K562 (cell line): Measurements from ENCODE around the gene MED15. TPM values are rescaled to one million over a fixed set of nuclear protein-coding genes. Genes with fewer than 3 reads are reported as not detected.

Experiments
- BRD4 ChIP-seq: fragments of 200-600 bp; sonication (generic); IDR thresholded peaks from 2 replicates; pipeline ENCODE4 v1.6.1; 2017; ENCODE audit warnings: inconsistent platforms
- CHD2 ChIP-seq: IDR thresholded peaks from 2 replicates; pipeline ENCODE4 v1.6.1; 2011; ENCODE audit warnings: low read depth, low read length
- FOXP1 ChIP-seq: sonication (generic); formaldehyde crosslinking; IDR thresholded peaks from 2 replicates; pipeline ENCODE4 v1.8.0; 2022; ENCODE audit warnings: mild to moderate bottlenecking, missing genetic modification reagents
- GATAD2B ChIP-seq: fragments of 450-650 bp; IDR thresholded peaks from 2 replicates; pipeline ENCODE4 v1.6.1; 2017; ENCODE audit warnings: mild to moderate bottlenecking, borderline replicate concordance
- HCFC1 ChIP-seq: IDR thresholded peaks from 2 replicates; pipeline ENCODE4 v1.6.1; 2012; ENCODE audit warnings: low read depth, low read length, improper control_type of control experiment
- HDGF ChIP-seq: fragments of 450-650 bp; IDR thresholded peaks from 2 replicates; pipeline ENCODE4 v1.6.1; 2016
- HNRNPLL ChIP-seq: fragments of 200-400 bp; formaldehyde crosslinking; IDR thresholded peaks from 2 replicates; pipeline ENCODE4 v1.6.1; 2017; ENCODE audit warnings: low read length, low read depth, mild to moderate bottlenecking; ENCODE audit not compliant: poor library complexity, severe bottlenecking
- HOXB6 ChIP-seq: fragments of 250-450 bp; sonication (Bioruptor Pico); IDR thresholded peaks from 2 replicates; pipeline ENCODE4 v1.5.1; 2022; ENCODE audit warnings: mild to moderate bottlenecking, borderline replicate concordance
- MCM7 ChIP-seq, 2 experiments: fragments of 450-650 bp; IDR thresholded peaks; 2 replicates each; pipeline ENCODE4 v1.6.1; 2016 to 2018
- MXI1 ChIP-seq: IDR thresholded peaks from 2 replicates; pipeline ENCODE4 v1.6.1; 2011; ENCODE audit warnings: low read depth, mild to moderate bottlenecking, improper control_type of control experiment, low read length
- NEUROD1 ChIP-seq: fragments of 150-350 bp; IDR thresholded peaks from 2 replicates; pipeline ENCODE4 v1.6.1; 2014; ENCODE audit warnings: borderline replicate concordance, low read length, low read depth; ENCODE audit not compliant: partially characterized antibody
- SOX6 ChIP-seq: fragments of 450-650 bp; IDR thresholded peaks from 2 replicates; pipeline ENCODE4 v1.6.1; 2014; ENCODE audit warnings: mild to moderate bottlenecking
- TAF15 ChIP-seq: fragments of 200-400 bp; formaldehyde crosslinking; IDR thresholded peaks from 2 replicates; pipeline ENCODE4 v1.6.1; 2017; ENCODE audit warnings: mild to moderate bottlenecking, low read depth, low read length, moderate library complexity
- TFAM ChIP-seq: fragments of 250-450 bp; sonication (Bioruptor Pico); conservative IDR thresholded peaks from 2 replicates; pipeline ENCODE4 v1.5.0; 2021; ENCODE audit warnings: mild to moderate bottlenecking, moderate library complexity
- ZNF431 ChIP-seq: sonication (generic); formaldehyde crosslinking; IDR thresholded peaks from 2 replicates; pipeline ENCODE4 v1.8.0; 2022; ENCODE audit warnings: mild to moderate bottlenecking, missing genetic modification reagents
- polyA plus RNA-seq, 8 experiments: library from polyadenylated mRNA; depleted of rRNA in 4 of 8; stranded (reverse) in 5 of 8; unstranded in 3 of 8; fragments of >200 nt; fragmentation: Nextera tagmentation in 2 of 8; fragmentation: Illumina TruSeq in 1 of 8; extraction: Ambion mirVana in 2 of 8; extraction: Trizol in 1 of 8; gene quantifications; 2 replicates each; pipeline versions ENCODE4 v1.2.1 to v1.2.3, GENCODE V29; 2011 to 2014; ENCODE audit warnings: inconsistent platforms in 1 of 8, missing spikeins in 1 of 8
- total RNA-seq, 7 experiments: library from RNA; depleted of rRNA in 6 of 7; stranded (reverse); fragments of >200 nt in 6 of 7; fragmentation: Illumina TruSeq in 2 of 7; extraction: Trizol in 2 of 7; gene quantifications; 2 replicates each; pipeline versions ENCODE4 v1.2.1 to v1.2.3, GENCODE V29; 2011 to 2021; ENCODE audit warnings: low replicate concordance in 1 of 7
- TF ChIP-seq, protein P1 (sequence below): sonication (generic); formaldehyde crosslinking; IDR thresholded peaks from 2 replicates; pipeline ENCODE4 v1.8.0; 2022; ENCODE audit warnings: missing genetic modification reagents, mild to moderate bottlenecking, borderline replicate concordance
- TF ChIP-seq, protein P2 (sequence below): IDR thresholded peaks from 2 replicates; pipeline ENCODE4 v1.6.1; 2011; ENCODE audit not compliant: insufficient read length; ENCODE audit errors: extremely low read depth
- TF ChIP-seq, protein P3 (sequence below), 2 experiments: fragments of 200-800 bp in 1 of 2; sonication (Bioruptor generic) in 1 of 2; sonication (generic) in 1 of 2; formaldehyde crosslinking in 1 of 2; IDR thresholded peaks in 1 of 2; conservative IDR thresholded peaks in 1 of 2; 2 replicates each; pipeline versions ENCODE4 v1.5.0 to v1.6.1; 2016 to 2020; ENCODE audit warnings: missing compliant biosample characterization in 1 of 2, missing genetic modification characterization in 1 of 2, missing genetic modification reagents in 1 of 2
- TF ChIP-seq, protein P4 (sequence below): fragments of 200-800 bp; sonication (Bioruptor generic); IDR thresholded peaks from 2 replicates; pipeline ENCODE4 v1.6.1; 2016; ENCODE audit warnings: missing genetic modification characterization, missing compliant biosample characterization

MED15 gene
- total and polyA plus RNA-seq, 9 of the 15 experiments (the other 6 are each of a cell fraction or from before 2014, with no cell fraction given), result 4.0 to 271 (median 60.1) TPM

DNA sequence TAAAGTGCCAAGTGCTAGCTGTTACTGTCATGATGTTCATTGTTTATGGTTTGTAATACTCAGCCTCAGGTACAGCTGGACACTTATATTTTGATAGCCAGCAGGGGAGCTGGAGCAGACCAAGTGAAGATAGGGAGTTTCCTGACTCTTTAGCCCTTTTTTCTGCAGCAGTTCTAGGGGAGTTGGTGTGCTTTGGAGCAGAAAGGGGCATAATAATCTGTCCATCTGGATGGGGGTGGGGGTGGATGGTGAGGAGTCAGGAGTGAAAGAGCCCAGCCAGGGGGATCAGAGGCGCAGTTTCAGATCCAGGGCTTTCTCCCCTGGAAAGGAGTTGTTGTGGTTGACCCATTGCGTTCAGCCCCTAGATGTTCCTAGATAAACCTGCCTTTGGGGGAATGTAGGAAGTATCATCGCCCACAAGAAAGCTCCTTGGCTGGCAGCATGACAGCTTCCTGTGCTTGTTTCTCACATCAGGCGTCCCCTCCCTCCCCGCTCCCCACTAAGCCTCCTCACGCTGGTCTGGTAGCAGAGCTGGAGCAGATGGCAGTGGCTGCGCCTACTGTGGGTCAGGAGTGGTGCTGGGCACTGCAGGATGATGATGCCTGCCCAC lies 41.9 kb downstream of the MED15 start (continued):
- TF ChIP-seq TAF15 (0 out of 2 replicates have a peak, but pooled peaks have one; percentile 43), MCM7 (IDR thresholded peaks at IDR 0.05) (no peak), HOXB6 (CRISPR knock-in tag) (peak; percentile 75; the same call in 1 of the 2 replicates), HDGF (no peak), HNRNPLL (peak; percentile 6), NEUROD1 (no peak), MXI1 (no peak), ZNF431 (CRISPR knock-in tag) (no peak), SOX6 (no peak), CHD2 (no peak), TFAM (CRISPR knock-in tag) (no peak), GATAD2B (no peak), HCFC1 (0 out of 2 replicates have a peak, but pooled peaks have one; percentile 27), FOXP1 (CRISPR knock-in tag) (no peak), BRD4 (no peak)
- TF ChIP-seq, protein P1, sequence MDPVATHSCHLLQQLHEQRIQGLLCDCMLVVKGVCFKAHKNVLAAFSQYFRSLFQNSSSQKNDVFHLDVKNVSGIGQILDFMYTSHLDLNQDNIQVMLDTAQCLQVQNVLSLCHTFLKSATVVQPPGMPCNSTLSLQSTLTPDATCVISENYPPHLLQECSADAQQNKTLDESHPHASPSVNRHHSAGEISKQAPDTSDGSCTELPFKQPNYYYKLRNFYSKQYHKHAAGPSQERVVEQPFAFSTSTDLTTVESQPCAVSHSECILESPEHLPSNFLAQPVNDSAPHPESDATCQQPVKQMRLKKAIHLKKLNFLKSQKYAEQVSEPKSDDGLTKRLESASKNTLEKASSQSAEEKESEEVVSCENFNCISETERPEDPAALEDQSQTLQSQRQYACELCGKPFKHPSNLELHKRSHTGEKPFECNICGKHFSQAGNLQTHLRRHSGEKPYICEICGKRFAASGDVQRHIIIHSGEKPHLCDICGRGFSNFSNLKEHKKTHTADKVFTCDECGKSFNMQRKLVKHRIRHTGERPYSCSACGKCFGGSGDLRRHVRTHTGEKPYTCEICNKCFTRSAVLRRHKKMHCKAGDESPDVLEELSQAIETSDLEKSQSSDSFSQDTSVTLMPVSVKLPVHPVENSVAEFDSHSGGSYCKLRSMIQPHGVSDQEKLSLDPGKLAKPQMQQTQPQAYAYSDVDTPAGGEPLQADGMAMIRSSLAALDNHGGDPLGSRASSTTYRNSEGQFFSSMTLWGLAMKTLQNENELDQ (CRISPR knock-in tag), result no peak
- TF ChIP-seq, protein P2, sequence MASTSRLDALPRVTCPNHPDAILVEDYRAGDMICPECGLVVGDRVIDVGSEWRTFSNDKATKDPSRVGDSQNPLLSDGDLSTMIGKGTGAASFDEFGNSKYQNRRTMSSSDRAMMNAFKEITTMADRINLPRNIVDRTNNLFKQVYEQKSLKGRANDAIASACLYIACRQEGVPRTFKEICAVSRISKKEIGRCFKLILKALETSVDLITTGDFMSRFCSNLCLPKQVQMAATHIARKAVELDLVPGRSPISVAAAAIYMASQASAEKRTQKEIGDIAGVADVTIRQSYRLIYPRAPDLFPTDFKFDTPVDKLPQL, result no peak
- TF ChIP-seq, protein P3, sequence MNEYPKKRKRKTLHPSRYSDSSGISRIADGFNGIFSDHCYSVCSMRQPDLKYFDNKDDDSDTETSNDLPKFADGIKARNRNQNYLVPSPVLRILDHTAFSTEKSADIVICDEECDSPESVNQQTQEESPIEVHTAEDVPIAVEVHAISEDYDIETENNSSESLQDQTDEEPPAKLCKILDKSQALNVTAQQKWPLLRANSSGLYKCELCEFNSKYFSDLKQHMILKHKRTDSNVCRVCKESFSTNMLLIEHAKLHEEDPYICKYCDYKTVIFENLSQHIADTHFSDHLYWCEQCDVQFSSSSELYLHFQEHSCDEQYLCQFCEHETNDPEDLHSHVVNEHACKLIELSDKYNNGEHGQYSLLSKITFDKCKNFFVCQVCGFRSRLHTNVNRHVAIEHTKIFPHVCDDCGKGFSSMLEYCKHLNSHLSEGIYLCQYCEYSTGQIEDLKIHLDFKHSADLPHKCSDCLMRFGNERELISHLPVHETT (CRISPR knock-in tag; conservative IDR thresholded peaks at IDR 0.05 in 1 of 2, IDR thresholded peaks at IDR 0.05 in 1 of 2), result 0 out of 4 replicates have a peak, but pooled peaks of 1 of the 2 experiments have one; percentile 26
- TF ChIP-seq, protein P4, sequence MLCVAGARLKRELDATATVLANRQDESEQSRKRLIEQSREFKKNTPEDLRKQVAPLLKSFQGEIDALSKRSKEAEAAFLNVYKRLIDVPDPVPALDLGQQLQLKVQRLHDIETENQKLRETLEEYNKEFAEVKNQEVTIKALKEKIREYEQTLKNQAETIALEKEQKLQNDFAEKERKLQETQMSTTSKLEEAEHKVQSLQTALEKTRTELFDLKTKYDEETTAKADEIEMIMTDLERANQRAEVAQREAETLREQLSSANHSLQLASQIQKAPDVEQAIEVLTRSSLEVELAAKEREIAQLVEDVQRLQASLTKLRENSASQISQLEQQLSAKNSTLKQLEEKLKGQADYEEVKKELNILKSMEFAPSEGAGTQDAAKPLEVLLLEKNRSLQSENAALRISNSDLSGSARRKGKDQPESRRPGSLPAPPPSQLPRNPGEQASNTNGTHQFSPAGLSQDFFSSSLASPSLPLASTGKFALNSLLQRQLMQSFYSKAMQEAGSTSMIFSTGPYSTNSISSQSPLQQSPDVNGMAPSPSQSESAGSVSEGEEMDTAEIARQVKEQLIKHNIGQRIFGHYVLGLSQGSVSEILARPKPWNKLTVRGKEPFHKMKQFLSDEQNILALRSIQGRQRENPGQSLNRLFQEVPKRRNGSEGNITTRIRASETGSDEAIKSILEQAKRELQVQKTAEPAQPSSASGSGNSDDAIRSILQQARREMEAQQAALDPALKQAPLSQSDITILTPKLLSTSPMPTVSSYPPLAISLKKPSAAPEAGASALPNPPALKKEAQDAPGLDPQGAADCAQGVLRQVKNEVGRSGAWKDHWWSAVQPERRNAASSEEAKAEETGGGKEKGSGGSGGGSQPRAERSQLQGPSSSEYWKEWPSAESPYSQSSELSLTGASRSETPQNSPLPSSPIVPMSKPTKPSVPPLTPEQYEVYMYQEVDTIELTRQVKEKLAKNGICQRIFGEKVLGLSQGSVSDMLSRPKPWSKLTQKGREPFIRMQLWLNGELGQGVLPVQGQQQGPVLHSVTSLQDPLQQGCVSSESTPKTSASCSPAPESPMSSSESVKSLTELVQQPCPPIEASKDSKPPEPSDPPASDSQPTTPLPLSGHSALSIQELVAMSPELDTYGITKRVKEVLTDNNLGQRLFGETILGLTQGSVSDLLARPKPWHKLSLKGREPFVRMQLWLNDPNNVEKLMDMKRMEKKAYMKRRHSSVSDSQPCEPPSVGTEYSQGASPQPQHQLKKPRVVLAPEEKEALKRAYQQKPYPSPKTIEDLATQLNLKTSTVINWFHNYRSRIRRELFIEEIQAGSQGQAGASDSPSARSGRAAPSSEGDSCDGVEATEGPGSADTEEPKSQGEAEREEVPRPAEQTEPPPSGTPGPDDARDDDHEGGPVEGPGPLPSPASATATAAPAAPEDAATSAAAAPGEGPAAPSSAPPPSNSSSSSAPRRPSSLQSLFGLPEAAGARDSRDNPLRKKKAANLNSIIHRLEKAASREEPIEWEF, result no peak
